ENCODE measurements around the gene NAGA. TPM values are rescaled to one million over a fixed set of nuclear protein-coding genes. Genes with fewer than 3 reads are reported as not detected.
A peak's percentile ranks its signal among the peaks of the same experiment; 100 is the strongest.

NAGA gene
- total RNA-seq, 4 donors from 2014 or later: 21.9 to 35.0 (median 33.0) TPM

GRCh38 chr22:42079319-42080251, 9.0 kb upstream of the NAGA start, which contains the start of gene SMDT1:
TSS of gene SMDT1 (plus strand) at chr22:42079700. CDS start at chr22:42079769, 69 bp downstream.
- Histone ChIP-seq H3K9me3 (no peaks in the 10 kb centered on the region), H3K4me1 (peaks cover 5 to 71% (median 22%) of the 10 kb centered on the region in 3 donors), H3K27me3 (no peaks in the 10 kb centered on the region), H3K27ac (peak within 1 kb of the TSS; percentile 93 to 99 (median 98)), H3K36me3 (peaks cover 0 to 58% of the 10 kb centered on the region in 2 donors), H3K4me3 (peak within 1 kb of the TSS; percentile 36 to 70)
- peak; percentile 90 for TF ChIP-seq POLR2AphosphoS5 (IDR thresholded peaks at IDR 0.05)
- TF ChIP-seq, protein P1, sequence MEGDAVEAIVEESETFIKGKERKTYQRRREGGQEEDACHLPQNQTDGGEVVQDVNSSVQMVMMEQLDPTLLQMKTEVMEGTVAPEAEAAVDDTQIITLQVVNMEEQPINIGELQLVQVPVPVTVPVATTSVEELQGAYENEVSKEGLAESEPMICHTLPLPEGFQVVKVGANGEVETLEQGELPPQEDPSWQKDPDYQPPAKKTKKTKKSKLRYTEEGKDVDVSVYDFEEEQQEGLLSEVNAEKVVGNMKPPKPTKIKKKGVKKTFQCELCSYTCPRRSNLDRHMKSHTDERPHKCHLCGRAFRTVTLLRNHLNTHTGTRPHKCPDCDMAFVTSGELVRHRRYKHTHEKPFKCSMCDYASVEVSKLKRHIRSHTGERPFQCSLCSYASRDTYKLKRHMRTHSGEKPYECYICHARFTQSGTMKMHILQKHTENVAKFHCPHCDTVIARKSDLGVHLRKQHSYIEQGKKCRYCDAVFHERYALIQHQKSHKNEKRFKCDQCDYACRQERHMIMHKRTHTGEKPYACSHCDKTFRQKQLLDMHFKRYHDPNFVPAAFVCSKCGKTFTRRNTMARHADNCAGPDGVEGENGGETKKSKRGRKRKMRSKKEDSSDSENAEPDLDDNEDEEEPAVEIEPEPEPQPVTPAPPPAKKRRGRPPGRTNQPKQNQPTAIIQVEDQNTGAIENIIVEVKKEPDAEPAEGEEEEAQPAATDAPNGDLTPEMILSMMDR (IDR thresholded peaks at IDR 0.05): peak in 1 of 4 experiments; percentile 14
- TF ChIP-seq EP300 (IDR thresholded peaks at IDR 0.05): no peak
- peak; percentile 88 to 92 for TF ChIP-seq POLR2A (IDR thresholded peaks at IDR 0.05)
- ATAC-seq: peak; percentile 96
- 0 to 1% methylated on average over 7 to 11 of the region's 71 CpGs for WGBS, 2 donors (ENCODE audit: low coverage in 1 of 2)

DNA sequence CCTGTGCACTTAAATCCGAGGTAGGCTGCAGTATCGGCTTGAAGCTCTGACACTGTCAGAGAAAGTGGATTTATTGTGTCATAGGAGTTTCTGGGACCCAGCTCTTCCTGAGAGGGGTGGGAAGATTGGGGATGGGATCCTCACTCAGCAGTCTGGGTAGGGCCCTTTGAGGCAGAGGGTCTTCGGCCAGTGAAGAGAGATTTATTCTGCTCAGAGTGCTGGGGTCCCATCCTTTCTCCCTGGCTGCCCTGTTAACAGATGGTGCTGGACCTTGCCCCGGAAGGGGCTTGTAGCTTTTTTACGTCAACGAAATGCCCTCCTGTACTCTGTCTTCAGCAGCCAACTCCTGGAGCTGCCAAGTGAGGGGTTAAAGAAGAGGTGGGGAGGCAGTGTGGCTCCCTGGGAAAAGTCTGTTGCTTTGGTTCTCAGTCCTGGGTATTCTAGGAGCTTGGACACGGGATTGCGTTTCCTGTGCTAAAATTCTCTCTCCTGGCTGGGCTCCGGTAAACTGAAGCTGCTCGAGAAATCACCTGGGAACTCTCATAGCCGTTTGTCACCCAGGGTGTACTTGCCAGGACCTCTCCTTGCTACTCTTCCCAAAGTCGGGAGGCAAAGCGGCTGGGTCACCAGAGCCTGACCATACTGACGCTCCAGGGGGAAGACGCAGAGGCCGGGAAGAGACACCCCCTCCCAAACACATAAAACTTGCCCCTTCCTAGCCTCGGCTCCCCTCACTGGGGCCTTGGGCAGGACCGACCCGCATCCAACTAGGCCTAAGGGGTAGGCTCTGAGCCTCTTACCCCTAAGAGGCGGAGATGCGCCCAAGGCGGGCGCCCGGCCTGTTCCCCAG, 8.1 kb upstream of the NAGA start:
- H3K36me3 ChIP-seq: peaks cover 0 to 49% of the 10 kb centered on the region in 2 donors
- H3K4me3 ChIP-seq: peak overlapping the region; percentile 36 to 70
- peak; percentile 6 for ATAC-seq
- H3K27ac ChIP-seq: peak overlapping the region; percentile 93 to 99 (median 98)
- TF ChIP-seq POLR2A (IDR thresholded peaks at IDR 0.05): no peak
- TF ChIP-seq, protein P1 (IDR thresholded peaks at IDR 0.05): no peak
- no peak for TF ChIP-seq EP300 (IDR thresholded peaks at IDR 0.05)
- WGBS, 2 donors (ENCODE audit: low coverage in 1 of 2): 5 to 20% methylated on average over 2 to 7 of the region's 24 CpGs
- no peaks in the 10 kb centered on the region for H3K27me3 ChIP-seq
- no peaks in the 10 kb centered on the region for H3K9me3 ChIP-seq
- H3K4me1 ChIP-seq: peaks cover 5 to 74% (median 22%) of the 10 kb centered on the region in 3 donors

DNA sequence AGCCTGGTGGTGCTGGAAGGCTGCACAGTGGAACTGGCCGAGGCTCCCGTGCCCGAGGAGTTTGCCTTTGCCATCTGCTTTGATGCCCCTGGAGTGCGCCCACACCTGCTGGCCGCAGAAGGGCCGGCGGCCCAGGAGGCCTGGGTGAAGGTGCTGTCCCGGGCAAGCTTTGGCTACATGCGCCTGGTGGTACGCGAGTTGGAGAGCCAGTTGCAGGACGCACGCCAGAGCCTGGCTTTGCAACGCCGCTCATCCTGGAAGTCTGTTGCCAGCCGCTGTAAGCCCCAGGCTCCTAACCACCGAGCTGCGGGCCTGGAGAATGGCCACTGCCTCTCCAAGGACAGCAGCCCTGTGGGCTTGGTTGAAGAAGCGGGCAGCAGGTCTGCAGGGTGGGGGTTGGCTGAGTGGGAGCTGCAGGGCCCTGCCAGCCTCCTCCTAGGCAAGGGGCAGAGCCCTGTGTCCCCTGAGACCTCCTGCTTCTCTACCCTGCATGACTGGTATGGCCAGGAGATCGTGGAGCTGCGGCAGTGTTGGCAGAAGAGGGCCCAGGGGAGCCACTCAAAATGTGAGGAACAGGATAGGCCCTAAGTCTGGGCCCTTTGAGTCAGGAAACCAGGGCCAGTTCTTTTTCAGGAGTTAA, 7.0 kb upstream of the NAGA start:
- WGBS, 2 donors (ENCODE audit: low coverage in 1 of 2): 92 to 96% methylated on average over 2 to 9 of the region's 21 CpGs
- H3K27me3 ChIP-seq: no peaks in the 10 kb centered on the region
- H3K36me3 ChIP-seq: peaks cover 0 to 38% of the 10 kb centered on the region in 2 donors
- no peak overlapping the region for H3K4me3 ChIP-seq
- H3K9me3 ChIP-seq: no peaks in the 10 kb centered on the region
- H3K27ac ChIP-seq: peak overlapping the region; percentile 93 to 99 (median 98)
- ATAC-seq: no peak
- peaks cover 5 to 69% (median 22%) of the 10 kb centered on the region in 3 donors for H3K4me1 ChIP-seq
- TF ChIP-seq EP300 (IDR thresholded peaks at IDR 0.05) (no peak), POLR2AphosphoS5 (IDR thresholded peaks at IDR 0.05) (no peak), POLR2A (IDR thresholded peaks at IDR 0.05) (no peak)
- TF ChIP-seq, protein P1 (IDR thresholded peaks at IDR 0.05): no peak

DNA sequence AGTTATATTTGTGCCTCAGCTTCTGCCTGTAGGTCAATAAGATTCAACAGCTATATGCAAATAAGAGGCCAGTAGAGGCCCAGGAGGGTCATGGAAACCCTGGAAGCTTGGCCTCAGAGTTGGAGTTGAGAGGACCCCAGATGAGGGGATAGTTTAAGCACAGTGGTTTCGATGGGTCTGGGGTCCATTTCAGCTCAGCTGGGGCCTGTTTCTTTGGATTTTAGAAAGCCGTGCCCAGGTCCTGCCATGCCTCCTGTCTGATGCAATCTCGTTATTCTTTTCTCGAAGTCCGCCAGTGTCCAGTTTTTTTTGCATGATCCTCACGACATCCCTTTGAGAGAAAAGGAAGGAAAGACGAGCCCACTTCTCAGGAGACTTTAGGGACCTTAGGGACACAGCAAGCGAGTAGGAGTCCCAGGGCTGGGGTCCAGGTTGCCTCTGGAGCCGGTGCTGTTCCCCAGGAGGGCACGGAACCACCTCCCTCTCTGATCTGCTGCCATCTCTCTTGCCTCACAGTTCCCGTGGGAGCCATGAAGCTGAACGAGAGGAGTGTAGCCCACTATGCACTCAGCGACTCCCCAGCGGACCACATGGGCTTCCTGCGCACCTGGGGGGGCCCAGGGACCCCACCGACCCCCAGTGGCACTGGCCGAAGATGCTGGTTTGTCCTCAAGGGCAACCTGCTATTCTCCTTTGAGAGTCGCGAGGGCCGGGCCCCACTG, 6.3 kb upstream of the NAGA start:
- Histone ChIP-seq H3K9me3 (no peaks in the 10 kb centered on the region), H3K4me1 (peaks cover 5 to 68% (median 22%) of the 10 kb centered on the region in 3 donors), H3K27me3 (no peaks in the 10 kb centered on the region), H3K4me3 (no peak overlapping the region), H3K36me3 (peaks cover 0 to 32% of the 10 kb centered on the region in 2 donors), H3K27ac (peak overlapping the region in 3 of 4 donors; percentile 93 to 99 (median 97))
- no peak for TF ChIP-seq EP300 (IDR thresholded peaks at IDR 0.05)
- TF ChIP-seq POLR2AphosphoS5 (IDR thresholded peaks at IDR 0.05): no peak
- TF ChIP-seq, protein P1 (IDR thresholded peaks at IDR 0.05): no peak
- TF ChIP-seq POLR2A (IDR thresholded peaks at IDR 0.05): no peak
- ATAC-seq: no peak
- 81 to 86% methylated on average over 5 to 9 of the region's 20 CpGs for WGBS, 2 donors (ENCODE audit: low coverage in 1 of 2)
